SU-DHL-6 (cell line): Measurements from ENCODE around the gene RAE1.

Experiments used
- CTCF ChIP-seq: fragments of 200-600 bp; sonication (generic); IDR thresholded peaks from one replicate; pipeline ENCODE4 v1.5.1; 2017; ENCODE audit warnings: antibody characterized with exemption, mild to moderate bottlenecking, low read length, moderate library complexity; ENCODE audit not compliant: insufficient read depth, poor library complexity, severe bottlenecking
- EZH2phosphoT487 ChIP-seq: fragments of 200-600 bp; sonication (generic), shearing (Covaris generic); conservative IDR thresholded peaks from 2 replicates; pipeline ENCODE4 v1.6.1; 2018; ENCODE audit warnings: mild to moderate bottlenecking, antibody characterized with exemption, low read length, moderate library complexity, mixed read lengths

GRCh38 chr20:57410924-57411323 is 59.9 kb downstream of the RAE1 start:
- no peak for TF ChIP-seq CTCF
- TF ChIP-seq EZH2phosphoT487 = no peak
